ENCODE data around the gene NXT1.
"Not testable (repeated sequence)": the region's sequence is repeated elsewhere in the genome, so short reads cannot be mapped to it uniquely, and the experiment has no call there.

The NXT1 gene

DNA sequence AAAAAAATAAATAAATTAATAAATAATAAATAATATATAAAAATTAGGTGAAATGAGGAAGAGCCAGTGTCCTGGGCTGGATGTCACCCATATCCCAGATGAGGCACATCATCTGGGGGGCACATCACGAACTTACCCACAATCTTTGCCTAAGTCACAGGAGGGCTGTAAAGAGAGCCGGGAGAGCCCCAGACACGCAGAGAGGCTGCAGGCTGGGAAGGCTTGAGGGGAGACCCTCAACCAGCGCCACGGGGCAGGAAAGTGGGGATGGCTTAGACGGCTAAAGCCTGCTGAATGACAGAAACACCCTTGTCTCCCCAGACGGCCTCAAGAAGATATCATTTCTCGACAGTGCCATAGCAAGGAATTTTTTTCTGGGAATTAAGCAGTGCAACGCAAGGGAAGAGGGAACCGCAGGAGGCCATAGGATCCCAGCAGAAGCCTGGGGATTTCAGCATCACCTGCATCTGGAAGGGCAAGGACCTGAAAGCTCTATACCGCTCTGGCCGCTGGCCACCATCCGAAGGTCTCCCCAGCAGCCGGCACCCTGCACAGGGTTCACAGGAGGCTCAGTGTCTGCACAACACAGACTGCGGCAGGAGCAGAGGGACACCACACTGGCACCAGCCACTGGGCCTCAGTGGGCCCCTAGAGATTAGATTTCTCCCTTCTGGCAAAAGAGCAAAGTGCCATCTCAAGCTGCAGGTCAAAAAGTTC is 22.8 kb upstream of the NXT1 start:
- DNase-seq (ENCODE audit: low read depth in 2 of 3, low spot score in 2 of 3), result no peak

GRCh38 chr20:23331450-23332350 is 18.9 kb upstream of the NXT1 start:
- no peak for DNase-seq (ENCODE audit: low read depth in 2 of 3, low spot score in 2 of 3)

GRCh38 chr20:23332467-23332866 is 18.1 kb upstream of the NXT1 start:
- no peak for DNase-seq (ENCODE audit: low read depth in 2 of 3, low spot score in 2 of 3)

DNA sequence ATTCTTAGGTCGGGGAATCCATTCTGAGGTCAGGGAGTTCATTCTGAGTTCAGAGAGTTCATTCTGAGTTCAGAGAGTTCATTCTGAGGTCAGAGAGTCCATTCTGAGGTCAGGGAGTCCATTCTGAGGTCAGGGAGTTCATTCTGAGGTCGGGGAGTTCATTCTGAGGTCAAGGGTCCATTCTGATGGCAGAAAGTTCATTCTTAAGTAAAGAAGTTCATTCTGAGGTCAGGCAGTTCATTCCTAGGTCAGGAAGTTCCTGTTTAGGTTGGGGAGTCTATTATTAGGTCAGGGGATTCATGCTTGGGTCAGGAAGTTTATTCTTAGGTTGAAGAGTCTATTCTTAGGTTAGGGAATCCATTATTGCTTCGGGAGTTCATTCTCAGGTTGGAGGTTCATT is 16.5 kb upstream of the NXT1 start:
- no peak for DNase-seq (ENCODE audit: low read depth in 2 of 3, low spot score in 2 of 3)

DNA sequence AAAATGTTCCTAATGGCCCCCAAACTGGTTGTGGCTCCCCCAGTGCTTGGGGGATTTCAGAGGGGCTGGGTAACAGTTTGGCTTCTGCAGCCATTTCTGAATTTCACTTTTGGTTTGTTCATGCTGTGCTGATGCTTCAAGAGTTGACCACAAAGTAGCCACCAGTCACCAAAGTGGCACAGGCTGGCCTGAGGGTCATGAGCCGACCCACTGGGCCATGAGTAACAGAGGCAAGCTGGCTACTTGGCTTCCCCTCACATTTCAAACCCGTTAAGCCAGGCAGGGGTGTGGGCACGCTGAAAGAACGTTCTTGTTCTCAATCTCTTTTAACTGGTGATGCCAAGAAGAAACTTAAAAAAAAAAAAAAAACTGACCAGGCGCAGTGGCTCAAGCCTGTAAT is 15.1 kb upstream of the NXT1 start:
- no peak for DNase-seq (ENCODE audit: low read depth in 2 of 3, low spot score in 2 of 3)

DNA sequence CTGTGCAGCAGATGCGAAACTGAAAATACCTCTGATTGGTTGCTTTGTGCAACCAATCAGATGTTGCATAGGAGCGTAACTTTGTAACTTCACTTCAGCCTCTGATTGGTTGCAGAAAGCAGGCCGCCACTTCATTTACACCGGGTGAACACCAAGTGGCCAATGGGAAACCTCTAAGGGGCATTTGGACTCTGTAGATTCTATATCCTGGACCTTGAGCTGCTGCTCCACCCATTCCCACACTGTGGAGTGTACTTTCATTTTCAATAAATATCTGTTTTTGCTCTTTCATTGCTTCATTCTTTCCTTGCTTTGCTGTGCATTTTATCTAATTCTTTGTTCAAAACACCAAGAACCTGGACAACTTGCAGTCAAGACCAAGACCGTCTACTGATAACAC is 14.1 kb upstream of the NXT1 start:
- no peak for DNase-seq (ENCODE audit: low read depth in 2 of 3, low spot score in 2 of 3)

- no peak for DNase-seq (ENCODE audit: low read depth in 2 of 3, low spot score in 2 of 3)
Measured at GRCh38 chr20:23337312-23337711, 13.3 kb upstream of the NXT1 start.

- no peak for DNase-seq (ENCODE audit: low read depth in 2 of 3, low spot score in 2 of 3)
Measured at GRCh38 chr20:23339986-23340385, 10.6 kb upstream of the NXT1 start.

DNA sequence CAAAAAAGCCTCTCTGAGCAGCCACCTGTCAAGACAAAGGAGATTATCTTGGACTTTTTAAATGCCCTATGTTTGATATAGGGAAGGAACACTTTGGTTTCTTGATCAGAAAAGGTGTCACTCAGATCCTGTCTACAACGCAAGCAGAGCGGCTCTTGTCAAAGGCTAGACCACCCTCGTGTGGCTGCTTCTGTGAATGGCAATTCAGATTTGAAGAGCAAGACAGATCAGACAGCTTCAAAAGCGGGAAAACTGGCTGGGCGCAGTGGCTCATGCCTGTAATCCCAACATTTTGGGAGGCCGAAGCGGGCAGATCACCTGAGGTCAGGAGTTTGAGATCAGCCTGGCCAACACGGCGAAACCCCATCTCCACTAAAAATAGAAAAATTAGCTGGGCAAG is 10.1 kb upstream of the NXT1 start:
- DNase-seq (ENCODE audit: low read depth in 2 of 3, low spot score in 2 of 3), result no peak

- DNase-seq (ENCODE audit: low read depth in 2 of 3, low spot score in 2 of 3), result no peak
Measured at GRCh38 chr20:23341073-23341472, 9.5 kb upstream of the NXT1 start.

DNA sequence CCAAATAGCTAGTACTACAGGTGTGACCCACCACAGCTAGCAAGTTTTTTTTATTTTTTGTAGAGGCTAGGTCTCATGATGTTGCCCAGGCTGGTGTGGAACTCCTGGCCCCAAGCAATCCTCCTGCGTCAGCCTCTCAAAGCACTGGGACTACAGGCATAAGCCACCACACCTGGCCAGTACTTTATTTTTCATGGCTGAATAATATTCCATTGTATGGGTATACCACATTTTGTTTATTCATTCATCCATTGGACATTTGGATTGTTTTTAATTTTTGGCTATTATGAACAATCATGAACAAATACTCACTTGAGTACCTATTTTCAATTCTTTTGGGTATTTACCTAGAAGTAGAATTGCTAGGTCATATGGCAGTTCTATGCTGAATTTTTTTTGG is 7.0 kb upstream of the NXT1 start:
- no peak for DNase-seq (ENCODE audit: low read depth in 2 of 3, low spot score in 2 of 3)

GRCh38 chr20:23344336-23344735 is 6.3 kb upstream of the NXT1 start:
- DNase-seq (ENCODE audit: low read depth in 2 of 3, low spot score in 2 of 3), result no peak

DNA sequence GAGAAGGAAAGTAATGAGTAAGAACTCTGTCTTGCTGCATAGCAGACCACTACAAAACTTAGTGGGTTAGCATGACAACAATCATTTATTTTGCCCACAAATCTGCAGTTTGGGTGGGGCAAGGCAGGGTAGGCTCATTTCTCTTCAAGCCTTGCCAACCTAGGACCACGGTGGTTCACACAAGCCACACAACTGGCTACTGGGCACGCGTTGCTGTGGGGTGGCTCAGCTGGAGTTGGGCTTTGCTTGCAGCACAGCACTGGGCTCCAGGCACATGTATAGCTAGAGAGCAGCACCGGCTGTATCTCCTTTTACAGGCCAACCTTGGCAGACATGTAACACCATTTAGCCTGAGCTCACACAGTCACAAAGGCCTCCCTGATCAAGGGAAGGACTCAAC is 4.6 kb upstream of the NXT1 start:
- DNase-seq (ENCODE audit: low read depth in 2 of 3, low spot score in 2 of 3), result no peak

DNA sequence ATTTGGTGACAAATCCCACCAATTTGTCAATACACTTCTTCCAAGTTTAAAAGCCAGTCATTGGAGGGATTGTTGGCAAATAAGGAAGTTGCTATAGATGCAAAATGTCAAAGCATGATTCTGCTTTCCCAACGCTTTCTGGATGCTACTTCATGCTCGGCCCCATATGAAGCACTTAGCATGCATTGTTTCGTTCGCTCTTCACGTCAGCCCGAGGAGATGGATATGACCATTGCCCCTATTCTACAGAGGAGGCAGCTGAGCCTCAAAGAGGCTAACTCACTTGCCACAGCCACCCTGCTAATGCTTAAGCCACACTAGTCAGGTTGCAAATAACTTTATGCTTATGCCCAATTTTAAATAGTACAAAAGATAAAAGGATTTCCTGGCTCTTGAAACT is 2.8 kb upstream of the NXT1 start:
- DNase-seq (ENCODE audit: low read depth in 2 of 3, low spot score in 2 of 3), result no peak

DNA sequence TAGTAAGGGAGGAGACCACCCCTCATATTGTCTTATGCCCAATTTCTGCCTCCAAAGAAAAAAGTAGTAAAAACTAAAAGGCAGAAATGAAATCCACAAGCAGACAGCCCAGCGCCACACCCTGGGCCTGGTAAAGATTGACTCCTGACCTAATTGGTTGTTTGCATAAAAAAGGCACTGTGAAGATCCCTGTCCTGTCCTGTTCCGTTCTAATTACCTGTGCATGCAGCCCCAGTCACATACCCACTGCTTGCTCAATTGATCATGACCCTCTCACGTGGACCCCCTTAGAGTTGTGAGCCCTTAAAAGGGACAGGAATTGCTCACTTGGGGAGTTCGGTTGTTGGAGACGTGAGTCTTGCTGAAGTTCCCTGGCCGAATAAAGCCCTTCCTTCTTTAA is 2.1 kb upstream of the NXT1 start:
- DNase-seq (ENCODE audit: low read depth in 2 of 3, low spot score in 2 of 3), result not testable (repeated sequence)

GRCh38 chr20:23349338-23350195 is 1.0 kb upstream of the NXT1 start:
- DNase-seq (ENCODE audit: low read depth in 2 of 3, low spot score in 2 of 3), result no peak

DNA sequence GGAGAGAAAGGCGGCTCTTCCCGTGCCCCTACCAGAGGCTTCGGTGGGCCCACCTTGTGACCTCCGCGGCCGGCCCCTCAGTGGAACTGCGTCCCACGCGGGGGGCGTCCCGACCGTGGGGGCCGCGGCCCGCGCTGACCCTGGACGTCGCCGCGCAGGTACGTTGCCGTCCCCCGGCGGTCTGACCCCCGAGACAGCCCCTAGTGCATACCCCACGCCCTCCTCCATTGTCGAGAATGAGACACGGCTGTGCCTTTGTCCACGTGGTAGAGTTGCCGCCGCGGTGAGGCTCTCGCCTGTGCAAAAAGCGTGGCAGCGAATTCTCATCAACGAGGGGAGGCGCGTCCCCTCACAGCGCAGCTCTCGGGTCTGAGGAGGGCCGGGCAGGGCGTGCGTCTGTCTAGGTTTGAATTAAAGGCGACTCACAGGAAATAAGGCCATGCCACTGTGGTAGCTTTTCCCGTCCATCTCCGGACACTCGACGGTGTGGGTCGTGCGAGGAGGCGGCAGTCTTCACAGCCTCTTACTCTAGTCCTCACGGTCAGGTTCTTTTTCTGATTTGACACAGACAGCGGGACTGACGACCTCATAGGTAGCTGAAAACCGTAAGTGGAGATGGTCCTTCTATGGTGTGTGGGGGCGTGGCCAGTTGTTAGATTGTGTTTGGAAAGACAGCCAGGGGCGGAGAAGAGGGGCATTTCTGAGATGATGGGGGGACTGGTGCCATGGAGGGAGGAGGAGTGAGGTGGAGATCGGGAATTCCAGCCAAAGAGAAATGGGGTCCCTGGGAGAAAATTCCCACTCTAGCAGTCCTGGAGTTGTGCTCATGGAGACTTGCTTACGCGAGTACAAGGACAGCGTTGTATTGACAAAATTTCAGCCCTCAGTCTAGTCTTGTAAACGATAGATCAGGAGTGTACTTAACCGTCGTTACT is 580 bp downstream of the NXT1 start:
- DNase-seq (ENCODE audit: low read depth in 2 of 3, low spot score in 2 of 3), result peak; percentile 28 to 35 (median 30)

- no peak for DNase-seq (ENCODE audit: low read depth in 2 of 3, low spot score in 2 of 3)
Measured at GRCh38 chr20:23356203-23356602, 5.6 kb downstream of the NXT1 start.

- peak; percentile 95 to 99 (median 99) for DNase-seq (ENCODE audit: low read depth in 2 of 3, low spot score in 2 of 3)
Measured at GRCh38 chr20:23357767-23358562, 7.4 kb downstream of the NXT1 start.

DNA sequence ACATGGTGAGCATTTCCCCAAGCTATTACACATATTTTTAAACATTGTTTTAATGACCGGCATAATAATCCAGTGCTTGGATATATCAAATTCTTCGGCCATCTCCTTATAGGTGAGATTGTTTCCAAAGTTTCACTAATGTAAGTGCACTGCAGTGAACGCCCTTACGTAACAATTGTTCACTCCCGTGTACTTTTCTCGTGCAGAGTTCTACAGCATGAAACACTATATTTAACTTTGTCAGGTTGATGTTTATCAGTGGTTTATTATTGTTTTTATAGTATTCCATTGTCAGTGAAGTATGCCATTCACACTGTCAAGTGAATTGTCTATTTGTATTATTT is 7.9 kb downstream of the NXT1 start:
- no peak for DNase-seq (ENCODE audit: low read depth in 2 of 3, low spot score in 2 of 3)

Data from activated CD8-positive, alpha-beta memory T cell treated with anti-CD3 and anti-CD28 coated beads for 48 hours (primary cell).